GM19239 (cell line): ENCODE measurements around the gene CCNG1.
A peak's percentile ranks its signal among the peaks of the same experiment; 100 is the strongest.
"Not testable (repeated sequence)": the region's sequence is repeated elsewhere in the genome, so short reads cannot be mapped to it uniquely, and the experiment has no call there.

Experiments used
- DNase-seq: peaks from one replicate; pipeline ENCODE4 v3.0.0; 2011; ENCODE audit warnings: low spot score; ENCODE audit not compliant: insufficient read length
- FAIRE-seq: peaks from 2 replicates; lab custom pipeline; 2011; peaks lifted over from hg19 to GRCh38; lab: Jason Lieb, UNC

Gene CCNG1

GRCh38 chr5:163437309-163438182, at the start of gene CCNG1:
CCNG1 (plus strand) TSS chr5:163437595; CDS start chr5:163439257, 1,662 bp downstream.
- peak; percentile 67 for DNase-seq
- FAIRE-seq, result peak; percentile 99

GRCh38 chr5:163395792-163396191, 41.6 kb upstream of the CCNG1 start:
- FAIRE-seq (no peak), DNase-seq (no peak)

GRCh38 chr5:163396818-163397340, 40.5 kb upstream of the CCNG1 start:
- not testable (repeated sequence) for FAIRE-seq, DNase-seq

GRCh38 chr5:163397354-163397753, 40.0 kb upstream of the CCNG1 start:
- DNase-seq (no peak), FAIRE-seq (no peak)

- no peak for DNase-seq
- no peak for FAIRE-seq
Observed at GRCh38 chr5:163399923-163400322, 37.5 kb upstream of the CCNG1 start.

GRCh38 chr5:163401271-163401670, 36.1 kb upstream of the CCNG1 start:
- FAIRE-seq (no peak), DNase-seq (no peak)

- DNase-seq (no peak), FAIRE-seq (no peak)
Observed at GRCh38 chr5:163402007-163402406, 35.4 kb upstream of the CCNG1 start.

- no peak for FAIRE-seq
- DNase-seq, result no peak
Observed at GRCh38 chr5:163404364-163405173, 32.8 kb upstream of the CCNG1 start.

- FAIRE-seq, result no peak
- no peak for DNase-seq
Observed at GRCh38 chr5:163407034-163407655, 30.2 kb upstream of the CCNG1 start.

GRCh38 chr5:163408311-163408923, 29.0 kb upstream of the CCNG1 start:
- peak; percentile 17 for DNase-seq
- FAIRE-seq, result peak; percentile 94

- FAIRE-seq, result no peak
Observed at GRCh38 chr5:163409384-163409783, 28.0 kb upstream of the CCNG1 start.

GRCh38 chr5:163410505-163410904, 26.9 kb upstream of the CCNG1 start:
- DNase-seq, result no peak
- FAIRE-seq, result no peak

More at GRCh38 chr5:163409384-163409783, 28.0 kb upstream of the CCNG1 start:
- DNase-seq, result no peak

GRCh38 chr5:163415673-163416072, 21.7 kb upstream of the CCNG1 start:
- DNase-seq, FAIRE-seq: not testable (repeated sequence)

GRCh38 chr5:163424836-163425235, 12.6 kb upstream of the CCNG1 start:
- FAIRE-seq (no peak), DNase-seq (no peak)

GRCh38 chr5:163426128-163426527, 11.3 kb upstream of the CCNG1 start:
- DNase-seq, FAIRE-seq: not testable (repeated sequence)

GRCh38 chr5:163432544-163432943, 4.9 kb upstream of the CCNG1 start:
- FAIRE-seq (no peak), DNase-seq (no peak)

GRCh38 chr5:163433271-163433670, 4.1 kb upstream of the CCNG1 start:
- DNase-seq (no peak), FAIRE-seq (no peak)

- no peak for DNase-seq
- no peak for FAIRE-seq
Observed at GRCh38 chr5:163434401-163434866, 3.0 kb upstream of the CCNG1 start.

- DNase-seq, result no peak
- no peak for FAIRE-seq
Observed at GRCh38 chr5:163436515-163436914, 880 bp upstream of the CCNG1 start.

GRCh38 chr5:163437011-163437308, 435 bp upstream of the CCNG1 start:
- no peak for DNase-seq
- FAIRE-seq, result no peak
